ENCODE results near the gene CCT6B. TPM values are rescaled to one million over a fixed set of nuclear protein-coding genes. Genes with fewer than 3 reads are reported as not detected.

Gene CCT6B
- total RNA-seq, 1 donor, result 1.3 TPM

GRCh38 chr17:34991606-34992005, 30.3 kb upstream of the CCT6B start:
- no peak for TF ChIP-seq CTCF (IDR thresholded peaks at IDR 0.05; ENCODE audit: insufficient read depth, low read depth, low read length)
- no peak for DNase-seq (ENCODE audit: low read depth)

GRCh38 chr17:34990921-34991365, 29.7 kb upstream of the CCT6B start:
- peak; percentile 89 for DNase-seq (ENCODE audit: low read depth)
- no peak overlapping the region for H3K4me3 ChIP-seq (ENCODE audit: low read depth, low read length)
- no peak for TF ChIP-seq CTCF (IDR thresholded peaks at IDR 0.05; ENCODE audit: insufficient read depth, low read depth, low read length)

More at GRCh38 chr17:34991606-34992005, 30.3 kb upstream of the CCT6B start:
- H3K4me3 ChIP-seq (ENCODE audit: low read depth, low read length), result no peak overlapping the region

GRCh38 chr17:34989473-34989872, 28.2 kb upstream of the CCT6B start:
- TF ChIP-seq CTCF (IDR thresholded peaks at IDR 0.05; ENCODE audit: insufficient read depth, low read depth, low read length), result no peak

GRCh38 chr17:34988644-34989043, 27.4 kb upstream of the CCT6B start:
- H3K4me3 ChIP-seq (ENCODE audit: low read depth, low read length), result no peak overlapping the region
- no peak for TF ChIP-seq CTCF (IDR thresholded peaks at IDR 0.05; ENCODE audit: insufficient read depth, low read depth, low read length)

More at GRCh38 chr17:34989473-34989872, 28.2 kb upstream of the CCT6B start:
- no peak for DNase-seq (ENCODE audit: low read depth)
- no peak overlapping the region for H3K4me3 ChIP-seq (ENCODE audit: low read depth, low read length)

GRCh38 chr17:34987232-34987631, 26.0 kb upstream of the CCT6B start:
- no peak for TF ChIP-seq CTCF (IDR thresholded peaks at IDR 0.05; ENCODE audit: insufficient read depth, low read depth, low read length)

More at GRCh38 chr17:34988644-34989043, 27.4 kb upstream of the CCT6B start:
- no peak for DNase-seq (ENCODE audit: low read depth)

GRCh38 chr17:34981538-34982241, 20.4 kb upstream of the CCT6B start:
- DNase-seq (ENCODE audit: low read depth), result peak; percentile 80
- H3K4me3 ChIP-seq (ENCODE audit: low read depth, low read length), result peak overlapping the region; percentile 84
- TF ChIP-seq CTCF (IDR thresholded peaks at IDR 0.05; ENCODE audit: insufficient read depth, low read depth, low read length), result no peak

More at GRCh38 chr17:34987232-34987631, 26.0 kb upstream of the CCT6B start:
- DNase-seq (ENCODE audit: low read depth), result no peak
- no peak overlapping the region for H3K4me3 ChIP-seq (ENCODE audit: low read depth, low read length)
